ENCODE data around the gene ITSN2. TPM values are rescaled to one million over a fixed set of nuclear protein-coding genes. Genes with fewer than 3 reads are reported as not detected.

ITSN2 gene
- polyA plus RNA-seq, 1 donor from 2014 or later: 10.6 TPM

GRCh38 chr2:24210106-24210455, 150.3 kb downstream of the ITSN2 start:
- Histone ChIP-seq H3K9me3 (ENCODE audit: low read length) (no peaks in the 10 kb centered on the region), H3K4me2 (ENCODE audit: low read length) (no peak overlapping the region), H3K4me3 (ENCODE audit: low read length) (no peak overlapping the region), H3K9me2 (ENCODE audit: insufficient read depth, low read length) (no peaks in the 10 kb centered on the region), H2AFZ (ENCODE audit: low read depth, low read length) (no peak overlapping the region), H3K27ac (ENCODE audit: low read length) (no peak overlapping the region), H3K79me2 (replicated peaks; ENCODE audit: insufficient read depth, low read length) (no peaks in the 10 kb centered on the region), H3K9ac (ENCODE audit: low read length) (no peak overlapping the region), H3F3A (ENCODE audit: insufficient read depth, low read length, poor library complexity, severe bottlenecking) (no peaks in the 10 kb centered on the region), H3K36me3 (ENCODE audit: insufficient read depth, low read length) (no peaks in the 10 kb centered on the region), H4K20me1 (ENCODE audit: insufficient read depth) (no peaks in the 10 kb centered on the region), H3K27me3 (ENCODE audit: insufficient read depth, low read depth, low read length) (no peaks in the 10 kb centered on the region)
- TF ChIP-seq CTCF (IDR thresholded peaks at IDR 0.05; ENCODE audit: poor library complexity, severe bottlenecking): no peak

GRCh38 chr2:24209389-24210105, 150.8 kb downstream of the ITSN2 start:
- no peaks in the 10 kb centered on the region for H3K36me3 ChIP-seq (ENCODE audit: insufficient read depth, low read length)
- H2AFZ ChIP-seq (ENCODE audit: low read depth, low read length): no peak overlapping the region

More at GRCh38 chr2:24209389-24210105, 150.8 kb downstream of the ITSN2 start:
- Histone ChIP-seq H3K4me3 (ENCODE audit: low read length) (no peak overlapping the region), H3K27me3 (ENCODE audit: insufficient read depth, low read depth, low read length) (no peaks in the 10 kb centered on the region), H3K4me2 (ENCODE audit: low read length) (no peak overlapping the region), H3K79me2 (replicated peaks; ENCODE audit: insufficient read depth, low read length) (no peaks in the 10 kb centered on the region), H3K9me2 (ENCODE audit: insufficient read depth, low read length) (no peaks in the 10 kb centered on the region), H4K20me1 (ENCODE audit: insufficient read depth) (no peaks in the 10 kb centered on the region), H3F3A (ENCODE audit: insufficient read depth, low read length, poor library complexity, severe bottlenecking) (no peaks in the 10 kb centered on the region), H3K9ac (ENCODE audit: low read length) (no peak overlapping the region), H3K27ac (ENCODE audit: low read length) (no peak overlapping the region), H3K9me3 (ENCODE audit: low read length) (no peaks in the 10 kb centered on the region)
- TF ChIP-seq CTCF (IDR thresholded peaks at IDR 0.05; ENCODE audit: poor library complexity, severe bottlenecking) (no peak), POLR2AphosphoS5 (IDR thresholded peaks at IDR 0.05) (no peak), SMC3 (conservative IDR thresholded peaks at IDR 0.05; ENCODE audit: poor library complexity) (no peak), EP300 (conservative IDR thresholded peaks at IDR 0.05; ENCODE audit: poor library complexity, severe bottlenecking) (no peak), TAF1 (IDR thresholded peaks at IDR 0.05; ENCODE audit: low read depth) (no peak), REST (IDR thresholded peaks at IDR 0.05; ENCODE audit: borderline replicate concordance) (no peak), RAD21 (conservative IDR thresholded peaks at IDR 0.05) (no peak)
